ENCODE results near the gene ANKHD1.
"Not testable (repeated sequence)": the region's sequence is repeated elsewhere in the genome, so short reads cannot be mapped to it uniquely, and the experiment has no call there.

Gene ANKHD1

GRCh38 chr5:140432212-140432611, 30.6 kb downstream of the ANKHD1 start:
- no peak for DNase-seq

GRCh38 chr5:140432916-140433315, 31.3 kb downstream of the ANKHD1 start:
- DNase-seq, result no peak

DNA sequence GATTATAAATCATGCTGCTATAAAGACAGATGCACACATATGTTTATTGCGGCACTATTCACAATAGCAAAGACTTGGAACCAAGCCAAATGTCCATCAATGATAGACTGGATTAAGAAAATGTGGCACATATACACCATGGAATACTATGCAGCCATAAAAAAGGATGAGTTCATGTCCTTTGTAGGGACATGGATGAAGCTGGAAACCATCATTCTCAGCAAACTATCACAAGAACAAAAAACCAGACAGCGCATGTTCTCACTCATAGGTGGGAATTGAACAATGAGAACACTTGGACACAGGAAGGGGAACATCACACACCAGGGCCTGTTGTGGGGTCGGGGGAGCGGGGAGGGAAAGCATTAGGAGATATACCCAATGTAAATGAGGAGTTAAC, 55.7 kb downstream of the ANKHD1 start:
- not testable (repeated sequence) for DNase-seq

GRCh38 chr5:140466981-140467742, 65.5 kb downstream of the ANKHD1 start:
- DNase-seq, result no peak

DNA sequence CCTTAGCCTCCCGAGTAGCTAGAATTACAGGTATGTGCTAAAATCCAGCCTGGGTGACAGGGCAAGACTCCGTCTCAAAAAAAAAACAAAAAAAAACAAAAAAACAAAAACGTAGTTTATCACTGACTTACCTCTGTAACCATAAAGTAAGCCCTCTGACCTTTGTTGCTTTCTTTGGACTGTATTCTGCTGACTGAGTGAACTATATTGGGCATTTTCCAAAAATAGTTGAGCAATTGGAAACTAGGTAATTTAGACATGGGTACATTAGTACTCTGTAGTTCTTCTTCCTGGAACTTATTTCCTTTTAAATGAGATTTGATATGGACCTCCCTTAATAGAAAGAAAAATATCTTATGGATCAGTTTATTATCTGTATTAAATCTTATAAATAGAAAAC, 66.6 kb downstream of the ANKHD1 start:
- DNase-seq, result no peak

- no peak for DNase-seq
Measured at GRCh38 chr5:140469259-140469658, 67.6 kb downstream of the ANKHD1 start.

DNA sequence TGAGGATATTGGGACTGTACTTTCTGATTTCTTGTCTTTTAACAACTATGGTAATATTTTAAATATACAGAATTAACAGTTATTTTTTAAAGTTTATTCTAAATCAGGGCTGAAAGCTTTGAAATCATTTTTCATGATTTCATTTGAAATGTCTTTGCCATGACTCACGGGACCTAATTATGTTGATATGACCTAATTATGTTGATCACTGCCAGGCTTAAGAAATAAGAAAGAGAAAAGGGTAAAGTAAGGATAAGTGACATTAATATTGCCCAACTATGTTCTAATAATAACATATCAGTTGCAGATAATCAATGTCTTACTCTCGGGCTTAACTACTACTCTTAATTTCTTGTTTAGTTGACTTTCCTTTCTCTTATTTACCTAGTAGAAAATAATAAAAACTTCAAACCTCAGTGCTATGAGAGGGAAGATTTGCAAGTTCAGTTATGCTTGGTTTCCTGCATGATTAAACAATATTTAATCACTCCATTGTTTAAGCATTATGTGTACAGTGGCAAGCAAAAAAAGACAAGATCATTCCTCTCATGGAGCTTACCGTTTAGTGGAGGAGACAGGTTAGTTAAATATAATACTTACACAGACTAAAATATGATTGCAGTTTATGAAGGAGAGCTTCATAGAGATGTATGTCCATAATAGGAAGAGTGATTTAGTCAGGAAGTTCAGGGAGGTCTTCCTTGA, 78.8 kb downstream of the ANKHD1 start:
- no peak for DNase-seq

DNA sequence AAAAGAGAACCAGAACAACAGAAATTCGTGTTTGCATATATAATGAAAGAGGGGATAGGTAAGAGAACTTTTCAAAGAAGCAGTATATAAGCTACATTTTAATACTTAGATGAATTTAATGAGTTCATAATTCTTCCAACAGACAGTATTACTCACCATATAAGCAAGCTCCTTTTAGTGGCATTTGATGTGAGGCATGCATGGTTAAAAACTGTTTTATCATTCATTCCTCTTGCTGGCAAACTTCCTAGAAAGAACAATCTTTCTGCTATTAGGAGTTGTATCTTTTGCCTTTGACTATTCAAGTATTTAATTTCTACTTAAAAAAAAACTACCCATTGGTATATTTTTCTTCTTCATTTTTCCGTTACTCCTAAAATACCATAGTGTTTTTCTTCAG, 80.1 kb downstream of the ANKHD1 start:
- DNase-seq, result no peak

DNA sequence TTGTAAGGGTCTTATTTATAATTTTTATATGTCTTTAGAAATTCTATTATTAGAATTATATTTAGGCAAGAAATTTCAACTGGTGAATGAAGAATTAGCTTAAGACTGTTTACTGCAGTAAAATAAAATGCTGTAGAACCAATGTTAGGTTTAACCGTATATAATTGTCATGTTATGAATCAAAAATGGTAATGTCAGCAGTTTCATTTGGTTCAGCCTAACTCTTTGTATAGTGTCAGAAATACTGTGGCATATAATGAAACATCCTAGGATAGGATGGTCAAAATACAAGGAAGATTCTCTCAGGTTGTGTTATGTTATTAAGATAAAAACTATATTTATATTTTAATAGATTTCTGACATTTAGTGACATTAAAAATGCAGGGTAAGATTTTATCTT, 81.4 kb downstream of the ANKHD1 start:
- no peak for DNase-seq

- not testable (repeated sequence) for DNase-seq
Measured at GRCh38 chr5:140488141-140488540, 86.5 kb downstream of the ANKHD1 start.

DNA sequence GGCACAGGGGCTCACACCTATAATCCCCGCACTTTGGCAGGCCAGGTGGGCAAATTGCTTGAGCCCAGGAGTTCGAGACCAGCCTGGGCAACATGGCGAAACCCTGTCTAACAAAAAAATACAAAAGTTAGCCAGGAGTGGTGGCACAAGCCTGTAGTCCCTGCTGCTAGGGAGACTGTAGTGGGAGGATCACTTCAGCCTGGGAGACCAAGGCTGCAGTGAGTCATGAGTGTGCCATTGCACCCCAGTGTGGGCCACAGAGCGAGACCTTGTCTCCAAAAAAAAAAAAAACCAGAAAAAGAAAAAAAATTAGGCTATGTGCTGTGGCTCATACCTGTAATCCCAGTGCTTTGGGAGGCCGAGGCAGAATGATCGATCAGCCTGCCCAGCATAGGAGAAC, 87.3 kb downstream of the ANKHD1 start:
- no peak for DNase-seq

DNA sequence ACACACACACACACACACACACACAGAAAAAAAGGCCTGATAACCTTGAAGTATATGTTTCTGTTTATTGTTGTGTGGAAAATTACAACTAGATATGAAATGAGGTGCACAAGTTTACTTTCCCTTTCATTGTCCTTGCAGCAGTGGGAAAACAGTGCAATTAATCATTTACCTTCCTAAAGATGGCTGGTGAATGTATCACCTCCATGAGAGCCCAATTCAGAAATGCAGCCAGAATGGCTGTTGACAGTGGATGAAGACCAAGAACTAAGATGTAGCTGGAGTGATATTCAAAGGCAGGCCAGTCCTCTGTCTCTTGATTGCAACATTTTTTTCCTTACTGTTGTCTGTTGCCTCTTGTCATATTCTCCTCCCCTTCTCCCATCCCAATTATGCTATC, 96.3 kb downstream of the ANKHD1 start:
- DNase-seq, result no peak

DNA sequence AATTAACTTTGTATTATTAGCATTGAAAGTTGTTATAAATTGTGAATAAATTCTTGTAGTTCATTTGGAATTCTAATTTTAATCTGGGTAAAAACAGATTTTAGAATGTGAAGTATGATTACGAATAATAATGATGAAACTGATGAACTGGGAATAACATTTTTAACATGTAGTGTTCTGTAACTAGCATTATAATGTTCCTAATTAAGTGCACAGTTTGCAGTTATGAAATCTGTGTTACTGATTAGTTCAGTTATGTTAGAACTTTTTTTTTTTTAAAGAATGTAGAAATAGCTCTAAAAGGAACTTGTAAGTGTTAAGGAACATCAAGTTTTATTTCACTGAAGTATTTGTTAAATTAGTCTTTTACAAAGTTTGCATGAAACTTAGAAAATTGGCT, 97.0 kb downstream of the ANKHD1 start:
- DNase-seq, result no peak

GRCh38 chr5:140502834-140503233, 101.2 kb downstream of the ANKHD1 start:
- no peak for DNase-seq

DNA sequence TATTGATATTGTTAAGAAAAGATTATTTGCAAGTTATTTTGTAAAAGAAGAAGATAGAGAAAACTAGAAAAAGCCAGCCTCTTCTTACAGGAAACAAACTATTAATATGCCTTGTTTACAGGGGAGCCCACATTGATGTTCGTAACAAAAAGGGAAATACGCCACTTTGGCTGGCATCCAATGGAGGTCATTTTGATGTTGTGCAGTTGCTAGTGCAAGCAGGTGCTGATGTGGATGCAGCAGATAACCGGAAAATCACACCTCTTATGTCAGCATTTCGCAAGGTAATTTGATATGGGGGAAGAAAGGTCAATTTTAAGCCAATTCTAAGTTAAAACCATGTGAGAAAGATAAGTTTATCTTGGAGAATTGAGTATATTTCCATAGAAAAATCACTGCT, 108.3 kb downstream of the ANKHD1 start:
- no peak for DNase-seq

DNA sequence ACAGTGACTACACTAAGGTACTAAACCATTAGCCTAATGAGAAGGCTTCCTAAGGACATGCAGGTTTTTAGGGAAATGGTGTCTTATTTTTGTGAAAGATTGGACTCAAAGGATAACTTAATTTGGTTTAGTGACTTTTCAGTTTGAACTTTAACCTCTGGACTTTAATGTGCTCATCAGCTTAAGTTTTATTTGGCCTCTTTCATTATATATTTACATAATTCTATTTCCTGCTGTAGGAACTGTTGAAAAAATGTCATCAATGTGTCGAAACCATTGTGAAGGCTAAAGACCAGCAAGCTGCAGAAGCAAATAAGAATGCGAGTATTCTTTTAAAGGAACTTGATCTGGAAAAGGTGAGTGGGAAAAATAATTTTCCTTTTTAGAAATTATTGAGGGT, 111.5 kb downstream of the ANKHD1 start:
- DNase-seq, result no peak

GRCh38 chr5:140524003-140524402, 122.4 kb downstream of the ANKHD1 start:
- no peak for DNase-seq

DNA sequence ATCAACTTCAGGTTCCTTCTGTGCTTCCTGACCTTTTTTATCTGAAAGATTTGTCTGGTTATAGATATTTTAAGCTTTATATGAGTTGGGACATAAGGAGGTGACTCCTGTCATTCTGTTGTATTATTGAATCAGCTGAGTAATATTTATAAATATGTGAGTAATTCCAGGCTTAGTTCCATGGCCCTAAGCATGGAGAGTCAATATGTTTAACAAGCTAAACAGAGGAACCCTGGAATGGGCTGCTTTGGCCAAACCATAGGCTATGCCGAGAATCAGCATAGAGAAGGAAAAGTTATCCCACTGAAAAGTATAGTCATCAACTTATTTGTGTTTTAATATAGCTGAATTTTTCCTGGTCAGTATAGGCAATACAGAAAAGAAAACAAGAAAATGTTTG, 138.6 kb downstream of the ANKHD1 start:
- no peak for DNase-seq

DNA sequence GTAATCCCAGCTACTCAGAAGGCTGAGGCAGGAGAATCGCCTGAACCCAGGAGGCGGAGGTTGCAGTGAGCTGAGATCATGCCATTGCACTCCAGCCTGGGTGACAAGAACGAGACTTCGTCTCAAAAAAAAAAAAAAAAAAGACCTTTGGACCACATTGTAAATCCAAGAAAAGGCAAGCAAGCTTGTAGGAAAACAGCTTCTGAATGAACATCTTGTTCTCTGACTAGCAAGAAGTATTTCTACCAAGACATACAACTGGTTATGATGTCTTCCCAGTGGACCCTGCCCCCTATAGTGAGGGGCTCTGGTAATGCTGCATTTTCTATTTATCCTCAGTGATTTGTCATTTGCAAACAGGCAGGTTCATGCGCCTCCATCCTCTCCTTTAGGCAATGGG, 141.3 kb downstream of the ANKHD1 start:
- no peak for DNase-seq

DNA sequence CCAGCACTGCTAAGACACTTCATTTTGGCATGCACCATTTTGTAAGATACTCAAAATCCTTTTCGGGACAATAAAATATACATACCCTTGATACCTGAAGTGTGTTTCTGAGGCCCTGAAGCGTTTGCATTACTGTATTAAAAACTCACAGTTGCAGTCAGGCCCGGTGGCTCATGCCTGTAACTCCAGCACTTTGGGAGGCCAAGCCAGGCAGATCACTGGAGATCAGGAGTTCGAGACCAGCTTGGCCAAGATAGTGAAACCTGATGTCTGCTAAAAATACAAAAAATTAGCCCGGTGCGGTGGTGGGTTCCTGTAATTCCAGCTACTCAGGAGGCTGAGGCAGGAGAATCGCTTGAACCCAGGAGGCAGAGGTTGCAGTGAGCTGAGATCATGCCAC, 143.4 kb downstream of the ANKHD1 start:
- DNase-seq, result no peak

- DNase-seq, result no peak
Measured at GRCh38 chr5:140545606-140546005, 144.0 kb downstream of the ANKHD1 start.

DNA sequence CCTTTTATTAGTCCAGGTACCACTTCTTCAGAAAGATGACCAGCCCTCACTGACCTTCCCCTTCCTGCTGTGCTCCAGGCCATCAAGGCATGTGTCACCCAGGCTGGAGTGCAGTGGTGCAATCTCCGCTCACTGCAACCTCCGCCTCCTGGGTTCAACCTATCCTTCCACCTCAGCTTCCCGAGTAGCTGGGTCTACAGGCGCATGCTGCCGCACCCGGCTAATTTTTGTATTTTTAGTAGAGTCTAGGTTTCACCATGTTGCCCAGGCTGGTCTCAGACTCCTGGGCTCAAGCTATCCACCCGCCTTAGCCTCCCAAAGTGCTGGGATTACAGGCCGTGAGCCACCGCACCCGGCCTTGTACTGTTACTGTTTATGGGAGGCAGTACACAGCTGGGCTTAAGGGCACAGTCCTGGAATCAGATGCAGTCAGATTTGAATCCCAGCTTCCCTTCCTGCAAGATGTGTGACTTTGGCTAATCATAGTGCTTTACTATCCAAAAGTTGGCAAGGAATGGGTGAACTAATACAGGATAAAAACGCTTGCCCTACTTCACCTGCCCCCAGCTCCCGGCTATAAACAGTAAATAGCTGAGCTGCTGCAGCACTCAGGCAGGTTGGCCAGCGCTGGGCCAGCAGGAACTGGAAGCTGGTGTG, 145.3 kb downstream of the ANKHD1 start:
- no peak for DNase-seq

GRCh38 chr5:140547508-140548299, 146.1 kb downstream of the ANKHD1 start, which contains the start of gene EIF4EBP3:
Gene EIF4EBP3, plus strand, starts transcription at chr5:140547662. Its CDS starts 76 bp downstream, at chr5:140547738.
- peak; percentile 93 for DNase-seq
